H9 (cell line): Measurements from ENCODE around the gene MRRF. TPM values are rescaled to one million over a fixed set of nuclear protein-coding genes. Genes with fewer than 3 reads are reported as not detected.

Experiments used
- DNase-seq: peaks from one replicate; pipeline ENCODE4 v3.0.0-alpha.2; 2017
- H2AFZ ChIP-seq: one replicate; pipeline ENCODE4 v1.6.1; 2013; ENCODE audit warnings: mild to moderate bottlenecking, low read length, control low read depth, moderate library complexity
- H2AK5ac ChIP-seq: 2 replicates; pipeline ENCODE4 v1.6.1; 2013; ENCODE audit warnings: low read length, control low read depth, mixed read lengths; ENCODE audit not compliant: insufficient read length
- H2BK120ac ChIP-seq: one replicate; pipeline ENCODE4 v1.6.1; 2013; ENCODE audit warnings: low read depth, mild to moderate bottlenecking, low read length, control low read depth, inconsistent platforms; ENCODE audit not compliant: poor library complexity, severe bottlenecking
- H2BK12ac ChIP-seq: 2 replicates; pipeline ENCODE4 v1.6.1; 2013; ENCODE audit warnings: low read length, control low read depth, mixed read lengths, low read depth; ENCODE audit not compliant: insufficient read length
- H2BK15ac ChIP-seq: 2 replicates; pipeline ENCODE4 v1.6.1; 2013; ENCODE audit warnings: low read depth, low read length, control low read depth
- H2BK20ac ChIP-seq: one replicate; pipeline ENCODE4 v1.6.1; 2013; ENCODE audit warnings: low read depth, mild to moderate bottlenecking, low read length, control low read depth, inconsistent platforms; ENCODE audit not compliant: poor library complexity, severe bottlenecking
- H2BK5ac ChIP-seq: 2 replicates; pipeline ENCODE4 v1.6.1; 2013; ENCODE audit warnings: low read length, control low read depth, mixed read lengths; ENCODE audit not compliant: insufficient read length
- H3K14ac ChIP-seq: 2 replicates; pipeline ENCODE4 v1.6.1; 2013; ENCODE audit warnings: low read length, control low read depth; ENCODE audit not compliant: insufficient read depth
- H3K18ac ChIP-seq: 2 replicates; pipeline ENCODE4 v1.6.1; 2013; ENCODE audit warnings: low read depth, mild to moderate bottlenecking, mixed read lengths, low read length, control low read depth; ENCODE audit not compliant: insufficient read length
- H3K23ac ChIP-seq: 2 replicates; pipeline ENCODE4 v1.6.1; 2013; ENCODE audit warnings: low read length, control low read depth, mixed read lengths, low read depth; ENCODE audit not compliant: insufficient read length
- H3K23me2 ChIP-seq: 2 replicates; pipeline ENCODE4 v1.6.1; 2013; ENCODE audit warnings: low read depth, mild to moderate bottlenecking, mixed read lengths, low read length, control low read depth; ENCODE audit not compliant: insufficient read length, poor library complexity, severe bottlenecking
- H3K27ac ChIP-seq: 2 replicates; pipeline ENCODE4 v1.5.1; 2013; ENCODE audit warnings: low read length, control low read depth, mixed read lengths, low read depth; ENCODE audit not compliant: insufficient read length
- H3K27me3 ChIP-seq: 2 replicates; pipeline ENCODE4 v1.6.1; 2013; ENCODE audit warnings: low read length, control low read depth, inconsistent platforms; ENCODE audit not compliant: insufficient read depth
- H3K4ac ChIP-seq: 2 replicates; pipeline ENCODE4 v1.6.1; 2013; ENCODE audit warnings: low read depth, mild to moderate bottlenecking, control low read depth, inconsistent platforms, low read length, moderate library complexity
- H3K4me1 ChIP-seq: 2 replicates; pipeline ENCODE4 v1.6.1; 2013; ENCODE audit warnings: low read length, control low read depth, inconsistent platforms; ENCODE audit not compliant: insufficient read depth
- H3K4me2 ChIP-seq: 2 replicates; pipeline ENCODE4 v1.6.1; 2013; ENCODE audit warnings: low read length, control low read depth, mixed read lengths; ENCODE audit not compliant: insufficient read length, insufficient read depth
- H3K56ac ChIP-seq: 2 replicates; pipeline ENCODE4 v1.6.1; 2013; ENCODE audit warnings: low read depth, mild to moderate bottlenecking, mixed read lengths, low read length, control low read depth; ENCODE audit not compliant: insufficient read length
- H3K79me1 ChIP-seq: 2 replicates; pipeline ENCODE4 v1.6.1; 2013; ENCODE audit warnings: low read depth, mild to moderate bottlenecking, moderate library complexity, low read length, control low read depth, inconsistent platforms; ENCODE audit not compliant: insufficient read depth, poor library complexity, severe bottlenecking
- H3K79me2 ChIP-seq: 2 replicates; pipeline ENCODE4 v1.6.1; 2013; ENCODE audit warnings: low read length, control low read depth, inconsistent platforms; ENCODE audit not compliant: insufficient read depth
- H3K9ac ChIP-seq: 2 replicates; pipeline ENCODE4 v1.6.1; 2013; ENCODE audit warnings: low read length, control low read depth, mixed read lengths; ENCODE audit not compliant: insufficient read length; ENCODE audit errors: extremely low read depth
- H3K9me3 ChIP-seq: one replicate; pipeline ENCODE4 v1.6.1; 2013; ENCODE audit warnings: low read depth, low read length, inconsistent platforms; ENCODE audit not compliant: control insufficient read depth
- H3T11ph ChIP-seq: one replicate; pipeline ENCODE4 v1.6.1; 2013; ENCODE audit warnings: mild to moderate bottlenecking, low read length, control low read depth, inconsistent platforms
- H4K20me1 ChIP-seq: one replicate; pipeline ENCODE4 v1.6.1; 2013; ENCODE audit not compliant: control insufficient read depth, insufficient read length, insufficient read depth
- H4K5ac ChIP-seq: 2 replicates; pipeline ENCODE4 v1.6.1; 2013; ENCODE audit warnings: low read depth, mild to moderate bottlenecking, mixed read lengths, low read length, control low read depth; ENCODE audit not compliant: insufficient read length
- H4K8ac ChIP-seq: replicated peaks from 2 replicates; pipeline ENCODE4 v1.6.1; 2013; ENCODE audit warnings: low read length, control low read depth, mixed read lengths, low read depth; ENCODE audit not compliant: insufficient read length
- H4K91ac ChIP-seq: 2 replicates; pipeline ENCODE4 v1.6.1; 2013; ENCODE audit warnings: low read depth, mild to moderate bottlenecking, moderate library complexity, mixed read lengths, low read length, control low read depth; ENCODE audit not compliant: insufficient read length
- H3K27ac Mint-ChIP-seq, 3 experiments: 2 replicates in 2 of 3; 3 replicates in 1 of 3; pipeline ENCODE4 v1.8.0; 2020 to 2021; ENCODE audit warnings: mixed read lengths in 3 of 3, mild to moderate bottlenecking in 1 of 3, moderate library complexity in 1 of 3
- H3K27me3 Mint-ChIP-seq: 2 replicates; pipeline ENCODE4 v1.8.0; 2021; ENCODE audit warnings: low read depth, mild to moderate bottlenecking, moderate library complexity, mixed read lengths
- H3K36me3 Mint-ChIP-seq, 3 experiments: 2 replicates in 2 of 3; 3 replicates in 1 of 3; pipeline ENCODE4 v1.8.0; 2020 to 2021; ENCODE audit warnings: low read depth in 3 of 3, mixed read lengths in 3 of 3; ENCODE audit not compliant: insufficient read depth in 1 of 3
- H3K4me1 Mint-ChIP-seq, 2 experiments: 2 replicates each; pipeline ENCODE4 v1.8.0; 2020; ENCODE audit warnings: mixed read lengths in 2 of 2
- H3K4me3 Mint-ChIP-seq, 2 experiments: 2 replicates in 1 of 2; 3 replicates in 1 of 2; pipeline ENCODE4 v1.8.0; 2020 to 2021; ENCODE audit warnings: mild to moderate bottlenecking in 2 of 2, mixed read lengths in 2 of 2, moderate library complexity in 1 of 2
- H3K9me3 Mint-ChIP-seq, 2 experiments: 2 replicates in 1 of 2; 3 replicates in 1 of 2; pipeline ENCODE4 v1.8.0; 2020; ENCODE audit warnings: mild to moderate bottlenecking in 2 of 2, mixed read lengths in 2 of 2, moderate library complexity in 1 of 2
- WGBS: extraction: QIAGEN DNeasy Blood & Tissue Kit; methylation state at CpG from one replicate; pipeline ENCODE4 v1.1.7; 2013; ENCODE audit warnings: missing lambda C conversion rate, low lambda C conversion rate, mixed read lengths; ENCODE audit not compliant: insufficient read length; ENCODE audit errors: extremely low coverage; 5-methylcytosine and 5-hydroxymethylcytosine counted together
- total RNA-seq: library from RNA; stranded (reverse); gene quantifications from 2 replicates; pipeline ENCODE4 v1.2.1, GENCODE V29; 2021
- TF ChIP-seq, protein P1 (sequence below): fragments of 200-600 bp; sonication (generic); conservative IDR thresholded peaks from 3 replicates; pipeline ENCODE4 v1.8.0; 2021; ENCODE audit warnings: antibody characterized with exemption, mild to moderate bottlenecking

MRRF gene
- total RNA-seq, 1 experiment from 2014 or later: 33.7 TPM

DNA sequence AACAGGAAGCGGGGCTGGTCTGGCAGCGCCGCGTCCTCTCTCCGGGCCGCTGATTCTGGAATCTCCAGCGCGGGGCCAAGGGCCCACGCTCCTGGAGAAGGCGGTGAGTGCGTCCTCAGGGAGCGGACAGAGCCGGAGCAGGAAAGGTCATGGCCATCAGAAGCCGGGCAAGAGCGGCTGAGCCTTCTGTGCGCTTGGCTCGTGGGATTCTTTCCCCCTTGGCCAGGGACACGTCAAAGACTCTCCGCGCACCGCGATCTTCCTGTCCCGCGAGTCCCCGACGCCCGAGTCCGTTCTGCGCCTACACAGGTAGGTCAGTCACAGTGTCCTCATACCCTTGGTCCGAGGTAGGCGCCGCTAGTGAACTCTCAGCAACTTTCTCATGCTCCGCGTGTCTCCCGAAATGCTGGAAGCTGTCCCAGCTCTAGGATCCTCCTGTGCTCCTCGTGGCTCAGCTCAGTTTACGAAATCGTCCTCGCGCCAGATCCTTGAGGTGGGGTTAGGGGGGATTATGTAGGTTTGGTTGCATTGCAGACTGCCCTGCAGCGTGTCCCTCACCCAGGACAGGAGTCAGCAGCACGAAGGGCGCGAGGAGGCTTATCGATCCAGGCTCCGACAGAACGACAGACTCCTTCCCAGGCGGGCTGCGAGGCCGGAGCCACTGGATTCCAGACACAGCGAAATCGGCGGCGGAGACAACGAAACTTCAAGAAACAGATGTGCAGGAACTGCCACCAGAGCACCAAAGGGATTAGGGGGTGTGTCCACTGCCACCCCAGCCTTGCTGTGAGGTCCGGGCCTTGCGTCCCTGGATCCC lies 44.6 kb upstream of the MRRF start:
- Mint-ChIP-seq H3K9me3 (peaks cover 5 to 9% of the 10 kb centered on the region in 2 experiments; a peak in 4 of 5 replicates), H3K4me3 (peak overlapping the region; percentile 55 to 82), H3K4me1 (peaks cover 33 to 53% of the 10 kb centered on the region in 2 experiments), H3K27me3 (peaks cover 100% of the 10 kb centered on the region), H3K36me3 (peaks cover 0 to 8% (median 0%) of the 10 kb centered on the region in 3 experiments; a peak in 2 of 7 replicates), H3K27ac (no peak overlapping the region; a peak in 1 of 7 replicates)
- Histone ChIP-seq H4K5ac (no peak overlapping the region), H3K9ac (no peak overlapping the region), H2BK120ac (no peak overlapping the region), H4K20me1 (peaks cover 2% of the 10 kb centered on the region), H3K4me2 (peak overlapping the region; percentile 48), H3K23me2 (peaks cover 15% of the 10 kb centered on the region), H2BK12ac (no peak overlapping the region), H2BK5ac (no peak overlapping the region), H2BK20ac (no peak overlapping the region), H3K14ac (no peak overlapping the region), H3K79me1 (no peaks in the 10 kb centered on the region), H3K23ac (no peak overlapping the region), H3T11ph (no peak overlapping the region), H3K79me2 (no peaks in the 10 kb centered on the region), H3K4ac (no peak overlapping the region), H3K4me1 (peaks cover 4% of the 10 kb centered on the region; the same call in 1 of the 2 replicates), H3K9me3 (no peaks in the 10 kb centered on the region), H2AFZ (no peak overlapping the region), H2BK15ac (no peak overlapping the region), H3K56ac (no peak overlapping the region), H2AK5ac (no peak overlapping the region), H4K91ac (no peak overlapping the region), H4K8ac (no peak overlapping the region), H3K27ac (no peak overlapping the region), H3K18ac (no peak overlapping the region), H3K27me3 (peaks cover 93% of the 10 kb centered on the region)
- TF ChIP-seq, protein P1, sequence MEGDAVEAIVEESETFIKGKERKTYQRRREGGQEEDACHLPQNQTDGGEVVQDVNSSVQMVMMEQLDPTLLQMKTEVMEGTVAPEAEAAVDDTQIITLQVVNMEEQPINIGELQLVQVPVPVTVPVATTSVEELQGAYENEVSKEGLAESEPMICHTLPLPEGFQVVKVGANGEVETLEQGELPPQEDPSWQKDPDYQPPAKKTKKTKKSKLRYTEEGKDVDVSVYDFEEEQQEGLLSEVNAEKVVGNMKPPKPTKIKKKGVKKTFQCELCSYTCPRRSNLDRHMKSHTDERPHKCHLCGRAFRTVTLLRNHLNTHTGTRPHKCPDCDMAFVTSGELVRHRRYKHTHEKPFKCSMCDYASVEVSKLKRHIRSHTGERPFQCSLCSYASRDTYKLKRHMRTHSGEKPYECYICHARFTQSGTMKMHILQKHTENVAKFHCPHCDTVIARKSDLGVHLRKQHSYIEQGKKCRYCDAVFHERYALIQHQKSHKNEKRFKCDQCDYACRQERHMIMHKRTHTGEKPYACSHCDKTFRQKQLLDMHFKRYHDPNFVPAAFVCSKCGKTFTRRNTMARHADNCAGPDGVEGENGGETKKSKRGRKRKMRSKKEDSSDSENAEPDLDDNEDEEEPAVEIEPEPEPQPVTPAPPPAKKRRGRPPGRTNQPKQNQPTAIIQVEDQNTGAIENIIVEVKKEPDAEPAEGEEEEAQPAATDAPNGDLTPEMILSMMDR: no peak
- DNase-seq: no peak
- no CpG with 5 or more reads among the region's 57 CpGs for WGBS
